K562 (cell line): Measurements from ENCODE around the gene ABCA1. TPM values are rescaled to one million over a fixed set of nuclear protein-coding genes. Genes with fewer than 3 reads are reported as not detected.

Experiments used
- ATAC-seq: fragments of 200-7000 bp; cut with Tn5 transposase; 3 replicates; pipeline ENCODE4 v1.9.1; 2020; ENCODE audit warnings: moderate library complexity
- BruUV-seq: library from RNA; stranded (reverse); fragments of 400-500 nt; replicated peaks from 2 replicates; lab custom pipeline; 2021; lab: Mats Ljungman, UMichigan
- CTCF ChIA-PET: fragments of 300-600 bp; formaldehyde crosslinking; extraction: SDS; loops from one replicate; lab custom pipeline; 2021; ENCODE audit warnings: low intra/inter-chr PET ratio; lab: Yijun Ruan, JAX
- POLR2A ChIA-PET: fragments of 300-600, 350-650 bp; sonication (Branson Sonifier 250); formaldehyde crosslinking; extraction: SDS; loops from one replicate; lab custom pipeline; 2021; ENCODE audit warnings: antibody characterized with exemption, inconsistent platforms; lab: Yijun Ruan, JAX
- DNase-seq, 4 experiments: peaks; one replicate each; pipeline versions ENCODE4 v3.0.0 to v3.0.0-alpha.2; 2011 to 2018; ENCODE audit warnings: low spot score in 3 of 4, mixed read lengths in 3 of 4; ENCODE audit errors: extremely low read depth in 1 of 4
- FAIRE-seq: peaks from 2 replicates; lab custom pipeline; 2011; peaks lifted over from hg19 to GRCh38; lab: Jason Lieb, UNC
- H2AFZ ChIP-seq: 2 replicates; pipeline ENCODE4 v1.6.0; 2011; ENCODE audit warnings: low read depth, low read length, control low read depth, inconsistent platforms
- H3K27ac ChIP-seq: fragments of 200-600 bp; 3 replicates; pipeline ENCODE4 v1.8.0; 2011; ENCODE audit warnings: low read depth, mild to moderate bottlenecking, control low read depth, inconsistent platforms, low read length, moderate library complexity, mixed read lengths; ENCODE audit errors: extremely low read depth
- H3K27me3 ChIP-seq, 2 experiments: fragments of 300-600 bp in 1 of 2; 2 replicates in 1 of 2; 3 replicates in 1 of 2; pipeline versions ENCODE4 v1.6.0 to v1.8.0; 2011; ENCODE audit warnings: inconsistent platforms in 2 of 2, low read length in 2 of 2, mild to moderate bottlenecking in 1 of 2, mixed read lengths in 1 of 2, moderate library complexity in 1 of 2; ENCODE audit not compliant: control insufficient read depth in 2 of 2, insufficient read depth in 2 of 2
- H3K36me3 ChIP-seq: fragments of 300-600 bp; 3 replicates; pipeline ENCODE4 v1.8.0; 2011; ENCODE audit warnings: mild to moderate bottlenecking, low read length, inconsistent platforms; ENCODE audit not compliant: control insufficient read depth, insufficient read depth
- H3K4me1 ChIP-seq, 2 experiments: fragments of 200-600 bp in 1 of 2; replicated peaks in 1 of 2; 2 replicates in 1 of 2; 3 replicates in 1 of 2; pipeline versions ENCODE4 v1.5.1 to v1.8.0; 2011; ENCODE audit warnings: inconsistent platforms in 2 of 2, low read length in 2 of 2, mild to moderate bottlenecking in 1 of 2, mixed read lengths in 1 of 2, moderate library complexity in 1 of 2; ENCODE audit not compliant: control insufficient read depth in 2 of 2, insufficient read depth in 2 of 2
- H3K4me2 ChIP-seq: 2 replicates; pipeline ENCODE4 v1.6.1; 2011; ENCODE audit warnings: low read length, control low read depth, inconsistent platforms, mixed read lengths; ENCODE audit not compliant: insufficient read depth
- H3K4me3 ChIP-seq: fragments of 200-600 bp; sonication (generic), shearing (Covaris generic); 2 replicates; pipeline ENCODE4 v1.5.1; 2016; ENCODE audit warnings: control low read depth, inconsistent platforms
- H3K79me2 ChIP-seq: fragments of 200-600 bp; 3 replicates; pipeline ENCODE4 v1.8.0; 2011; ENCODE audit warnings: low read length, inconsistent platforms; ENCODE audit not compliant: control insufficient read depth, insufficient read depth
- H3K9ac ChIP-seq, 2 experiments: 2 replicates each; pipeline versions ENCODE4 v1.6.0 to v1.6.1; 2011; ENCODE audit warnings: low read depth in 2 of 2, low read length in 2 of 2, control low read depth in 1 of 2, inconsistent platforms in 1 of 2, mild to moderate bottlenecking in 1 of 2, mixed read lengths in 1 of 2; ENCODE audit not compliant: insufficient read depth in 1 of 2
- H3K9me1 ChIP-seq: one replicate; pipeline ENCODE4 v1.6.0; 2011; ENCODE audit warnings: inconsistent platforms, mild to moderate bottlenecking, low read length, moderate library complexity; ENCODE audit not compliant: control insufficient read depth, insufficient read depth
- H3K9me3 ChIP-seq: replicated peaks from 2 replicates; pipeline ENCODE4 v1.5.1; 2011; ENCODE audit warnings: low read depth, low read length, inconsistent platforms; ENCODE audit not compliant: control insufficient read depth, insufficient read depth
- H4K20me1 ChIP-seq: replicated peaks from 2 replicates; pipeline ENCODE4 v1.6.1; 2011; ENCODE audit warnings: low read length, inconsistent platforms, mixed read lengths; ENCODE audit not compliant: control insufficient read depth, insufficient read depth
- EZH2 ChIP-seq: IDR thresholded peaks from 2 replicates; pipeline ENCODE4 v1.6.1; 2012; ENCODE audit warnings: low read depth, mild to moderate bottlenecking, inconsistent platforms, low read length, borderline replicate concordance
- FOXK1 ChIP-seq: sonication (generic); formaldehyde crosslinking; IDR thresholded peaks from 2 replicates; pipeline ENCODE4 v1.8.0; 2022; ENCODE audit warnings: missing genetic modification reagents, mild to moderate bottlenecking, borderline replicate concordance
- TBP ChIP-seq: optimal IDR thresholded peaks from 2 replicates; pipeline ENCODE3; 2011; ENCODE audit warnings: low read depth, low read length, improper control_type of control experiment
- WGBS: fragments of 100-300 bp; shearing (Covaris generic); methylation state at CpG from one replicate; pipeline ENCODE4 v1.1.6; 2016; ENCODE audit warnings: low coverage, mixed read lengths; ENCODE audit not compliant: insufficient coverage; ENCODE audit errors: missing lambda C conversion rate; 5-methylcytosine and 5-hydroxymethylcytosine counted together
- in situ Hi-C: fragments of 300-500 bp; cut with MboI; formaldehyde crosslinking; loops from 4 replicates; pipeline ENCODE4 v1.15.0; 2018; ENCODE audit warnings: inconsistent platforms, mixed read lengths
- intact Hi-C: fragments of 100-400 bp; cut with micrococcal nuclease; formaldehyde crosslinking; loops from 2 replicates; pipeline ENCODE4 v1.14.2; 2022
- polyA plus RNA-seq, 8 experiments: library from polyadenylated mRNA; depleted of rRNA in 4 of 8; stranded (reverse) in 5 of 8; unstranded in 3 of 8; fragments of >200 nt; fragmentation: Nextera tagmentation in 2 of 8; fragmentation: Illumina TruSeq in 1 of 8; extraction: Ambion mirVana in 2 of 8; extraction: Trizol in 1 of 8; gene quantifications; 2 replicates each; pipeline versions ENCODE4 v1.2.1 to v1.2.3, GENCODE V29; 2011 to 2014; ENCODE audit warnings: inconsistent platforms in 1 of 8, missing spikeins in 1 of 8
- total RNA-seq, 7 experiments: library from RNA; depleted of rRNA in 6 of 7; stranded (reverse); fragments of >200 nt in 6 of 7; fragmentation: Illumina TruSeq in 2 of 7; extraction: Trizol in 2 of 7; gene quantifications; 2 replicates each; pipeline versions ENCODE4 v1.2.1 to v1.2.3, GENCODE V29; 2011 to 2021; ENCODE audit warnings: low replicate concordance in 1 of 7
- TF ChIP-seq, protein P1 (sequence below): sonication (generic); formaldehyde crosslinking; IDR thresholded peaks from 2 replicates; pipeline ENCODE4 v1.8.1; 2023; ENCODE audit warnings: mild to moderate bottlenecking, missing genetic modification reagents

The ABCA1 gene
- total and polyA plus RNA-seq, 9 of the 15 experiments (the other 6 are each of a cell fraction or from before 2014, with no cell fraction given) = under 0.01 to 0.18 (median 0.02) TPM; not detected in 5

DNA sequence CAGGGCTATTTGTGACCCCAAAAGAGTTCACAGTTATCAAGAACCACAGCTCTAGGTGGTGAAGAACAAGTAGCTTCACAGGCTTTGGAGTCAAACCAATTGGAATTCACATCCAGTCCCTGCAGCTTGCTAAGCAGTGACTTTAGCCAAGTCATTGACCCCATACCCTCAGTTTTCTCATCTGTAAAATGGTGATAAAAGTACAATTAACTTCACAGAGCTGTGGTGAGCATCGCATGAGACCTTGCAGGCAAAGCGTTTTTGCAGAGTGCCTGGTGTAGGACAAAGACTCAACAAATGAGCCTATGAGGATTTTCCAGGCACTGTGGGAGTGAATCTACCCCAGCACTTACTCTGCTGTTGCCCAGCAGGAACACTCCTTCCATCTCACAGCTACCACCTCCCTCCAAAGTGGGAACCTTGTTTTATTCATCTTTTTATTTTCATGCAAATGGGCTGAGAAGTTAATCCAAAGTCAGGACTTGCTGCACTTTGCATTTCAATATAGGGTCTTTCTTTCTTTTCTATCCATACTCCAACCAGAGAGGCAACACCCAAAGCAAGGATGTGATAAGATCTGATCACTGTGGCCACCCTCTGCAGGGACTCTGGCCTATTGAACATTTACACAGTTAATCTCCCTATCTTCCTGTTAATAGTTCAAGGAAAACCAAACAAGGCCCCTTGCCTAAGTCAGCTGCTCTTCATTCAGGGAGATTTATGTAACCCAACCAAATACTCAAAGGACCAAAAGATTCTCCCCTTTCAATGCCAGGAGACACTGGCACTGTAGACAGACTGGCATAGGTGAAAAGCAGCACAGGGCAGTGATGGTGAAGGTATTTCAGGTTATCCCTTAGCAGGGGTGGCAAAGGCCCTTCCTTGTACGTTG, 41.9 kb downstream of the ABCA1 start (continued):
- no peak for TF ChIP-seq EZH2
- TF ChIP-seq, protein P1, sequence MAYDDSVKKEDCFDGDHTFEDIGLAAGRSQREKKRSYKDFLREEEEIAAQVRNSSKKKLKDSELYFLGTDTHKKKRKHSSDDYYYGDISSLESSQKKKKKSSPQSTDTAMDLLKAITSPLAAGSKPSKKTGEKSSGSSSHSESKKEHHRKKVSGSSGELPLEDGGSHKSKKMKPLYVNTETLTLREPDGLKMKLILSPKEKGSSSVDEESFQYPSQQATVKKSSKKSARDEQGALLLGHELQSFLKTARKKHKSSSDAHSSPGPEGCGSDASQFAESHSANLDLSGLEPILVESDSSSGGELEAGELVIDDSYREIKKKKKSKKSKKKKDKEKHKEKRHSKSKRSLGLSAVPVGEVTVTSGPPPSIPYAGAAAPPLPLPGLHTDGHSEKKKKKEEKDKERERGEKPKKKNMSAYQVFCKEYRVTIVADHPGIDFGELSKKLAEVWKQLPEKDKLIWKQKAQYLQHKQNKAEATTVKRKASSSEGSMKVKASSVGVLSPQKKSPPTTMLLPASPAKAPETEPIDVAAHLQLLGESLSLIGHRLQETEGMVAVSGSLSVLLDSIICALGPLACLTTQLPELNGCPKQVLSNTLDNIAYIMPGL = no peak

DNA sequence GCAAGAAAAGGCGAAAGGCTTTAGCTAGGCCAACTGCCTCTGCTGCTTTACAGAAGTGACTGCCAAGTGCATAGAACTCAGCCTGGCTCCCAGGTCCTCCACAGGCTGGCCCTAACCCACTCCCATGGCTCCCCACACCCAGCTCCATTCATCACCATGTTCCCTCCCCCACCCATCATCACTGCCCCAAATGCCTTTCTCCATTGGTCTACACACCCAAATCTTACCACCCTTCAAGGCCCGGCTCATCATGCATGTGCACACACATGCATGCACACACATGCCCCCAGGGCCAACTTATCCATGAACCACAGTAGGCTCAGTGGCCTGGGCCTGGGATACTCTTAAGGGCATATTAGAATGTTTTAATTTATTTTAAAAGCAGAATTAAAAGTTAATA, 44.8 kb downstream of the ABCA1 start:
- intact Hi-C loops (no loop called here), in situ Hi-C loops (no loop called here)
- WGBS = 0% methylated on average over 2 of the region's 2 CpGs
- Histone ChIP-seq H3K27ac (no peak overlapping the region), H3K9me1 (no peaks in the 10 kb centered on the region), H2AFZ (no peak overlapping the region), H3K79me2 (no peaks in the 10 kb centered on the region), H3K4me2 (no peak overlapping the region), H3K9me3 (no peaks in the 10 kb centered on the region), H3K4me3 (no peak overlapping the region), H3K36me3 (no peaks in the 10 kb centered on the region), H3K4me1 (no peaks in the 10 kb centered on the region), H3K9ac (no peak overlapping the region), H3K27me3 (peaks cover 0 to 11% of the 10 kb centered on the region in 2 experiments; a peak in 3 of 5 replicates), H4K20me1 (no peaks in the 10 kb centered on the region)
- FAIRE-seq = no peak
- BruUV-seq = no TSS peak
- DNase-seq = no peak
- no peak for TF ChIP-seq FOXK1
- no peak for TF ChIP-seq TBP
- ChIA-PET CTCF (no interaction called here), POLR2A (interaction anchor here (0.6 kb wide), 1 partner anchor 142 kb away, joined by 3 read pairs; no protein-coding TSS in a partner anchor)
- no peak for ATAC-seq
